ENCODE results near the gene SLC6A17.

SLC6A17 gene

DNA sequence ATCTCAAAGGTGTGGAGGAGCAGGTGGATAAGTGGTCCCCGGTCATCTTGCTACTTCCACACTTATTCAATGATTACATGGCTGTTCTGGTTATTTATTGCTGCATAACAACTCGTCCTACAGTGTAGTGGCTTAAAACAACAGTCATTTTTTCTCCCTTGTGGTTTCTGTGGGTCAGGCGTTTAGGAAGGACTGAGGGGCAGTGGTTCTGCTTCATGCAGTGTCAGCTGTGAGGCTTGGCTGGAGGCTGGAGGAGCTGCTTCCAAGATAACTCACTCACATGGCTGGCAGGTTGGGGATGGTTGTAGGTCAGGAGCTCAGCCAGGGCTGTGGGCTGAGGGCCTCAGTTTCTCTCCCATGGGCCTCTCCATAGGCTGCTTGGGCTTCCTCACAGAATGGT lies 5.9 kb upstream of the SLC6A17 start:
- Histone ChIP-seq H3K4me2 (ENCODE audit: low read length) (no peak overlapping the region), H3K36me3 (ENCODE audit: control insufficient read depth, insufficient read depth, low read length) (no peaks in the 10 kb centered on the region), H3K4me3 (ENCODE audit: low read depth, low read length) (no peak overlapping the region), H3K4me1 (no peaks in the 10 kb centered on the region), H3K27ac (no peak overlapping the region), H3K9ac (no peak overlapping the region), H3K9me3 (ENCODE audit: control insufficient read depth, low read length) (no peaks in the 10 kb centered on the region), H3K79me2 (no peaks in the 10 kb centered on the region), H3K27me3 (ENCODE audit: control insufficient read depth, insufficient read depth, low read length) (no peaks in the 10 kb centered on the region), H2AFZ (no peak overlapping the region)
- TF ChIP-seq, protein P1, sequence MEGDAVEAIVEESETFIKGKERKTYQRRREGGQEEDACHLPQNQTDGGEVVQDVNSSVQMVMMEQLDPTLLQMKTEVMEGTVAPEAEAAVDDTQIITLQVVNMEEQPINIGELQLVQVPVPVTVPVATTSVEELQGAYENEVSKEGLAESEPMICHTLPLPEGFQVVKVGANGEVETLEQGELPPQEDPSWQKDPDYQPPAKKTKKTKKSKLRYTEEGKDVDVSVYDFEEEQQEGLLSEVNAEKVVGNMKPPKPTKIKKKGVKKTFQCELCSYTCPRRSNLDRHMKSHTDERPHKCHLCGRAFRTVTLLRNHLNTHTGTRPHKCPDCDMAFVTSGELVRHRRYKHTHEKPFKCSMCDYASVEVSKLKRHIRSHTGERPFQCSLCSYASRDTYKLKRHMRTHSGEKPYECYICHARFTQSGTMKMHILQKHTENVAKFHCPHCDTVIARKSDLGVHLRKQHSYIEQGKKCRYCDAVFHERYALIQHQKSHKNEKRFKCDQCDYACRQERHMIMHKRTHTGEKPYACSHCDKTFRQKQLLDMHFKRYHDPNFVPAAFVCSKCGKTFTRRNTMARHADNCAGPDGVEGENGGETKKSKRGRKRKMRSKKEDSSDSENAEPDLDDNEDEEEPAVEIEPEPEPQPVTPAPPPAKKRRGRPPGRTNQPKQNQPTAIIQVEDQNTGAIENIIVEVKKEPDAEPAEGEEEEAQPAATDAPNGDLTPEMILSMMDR (IDR thresholded peaks at IDR 0.05) = no peak

DNA sequence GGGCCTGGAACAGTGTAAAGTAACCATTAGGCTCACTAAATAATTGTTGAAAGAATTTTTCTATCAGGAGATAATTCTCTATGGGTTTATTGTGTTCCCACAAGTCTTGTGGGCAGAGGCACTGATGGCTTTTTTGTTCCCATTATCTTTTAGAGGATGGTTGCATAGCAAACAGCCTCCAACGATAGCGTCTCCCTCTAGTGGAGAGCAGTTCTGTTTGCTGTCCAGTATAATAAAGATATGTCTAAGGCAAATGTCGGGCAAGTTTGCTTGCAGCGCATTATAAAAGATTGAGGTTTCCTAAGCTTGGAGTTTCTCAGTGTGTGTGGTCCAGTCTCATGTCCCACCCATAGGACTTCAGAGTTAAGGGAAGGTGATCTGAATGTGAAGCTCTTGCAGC lies 1.3 kb upstream of the SLC6A17 start:
- H3K36me3 ChIP-seq (ENCODE audit: control insufficient read depth, insufficient read depth, low read length) = no peaks in the 10 kb centered on the region
- H3K9ac ChIP-seq = no peak overlapping the region
- no peak overlapping the region for H3K4me2 ChIP-seq (ENCODE audit: low read length)
- H3K9me3 ChIP-seq (ENCODE audit: control insufficient read depth, low read length) = no peaks in the 10 kb centered on the region
- TF ChIP-seq, protein P1 (IDR thresholded peaks at IDR 0.05) = peak; percentile 42
- no peak overlapping the region for H3K27ac ChIP-seq
- H2AFZ ChIP-seq = no peak overlapping the region
- no peaks in the 10 kb centered on the region for H3K27me3 ChIP-seq (ENCODE audit: control insufficient read depth, insufficient read depth, low read length)
- H3K4me1 ChIP-seq = no peaks in the 10 kb centered on the region
- no peak overlapping the region for H3K4me3 ChIP-seq (ENCODE audit: low read depth, low read length)
- H3K79me2 ChIP-seq = no peaks in the 10 kb centered on the region

DNA sequence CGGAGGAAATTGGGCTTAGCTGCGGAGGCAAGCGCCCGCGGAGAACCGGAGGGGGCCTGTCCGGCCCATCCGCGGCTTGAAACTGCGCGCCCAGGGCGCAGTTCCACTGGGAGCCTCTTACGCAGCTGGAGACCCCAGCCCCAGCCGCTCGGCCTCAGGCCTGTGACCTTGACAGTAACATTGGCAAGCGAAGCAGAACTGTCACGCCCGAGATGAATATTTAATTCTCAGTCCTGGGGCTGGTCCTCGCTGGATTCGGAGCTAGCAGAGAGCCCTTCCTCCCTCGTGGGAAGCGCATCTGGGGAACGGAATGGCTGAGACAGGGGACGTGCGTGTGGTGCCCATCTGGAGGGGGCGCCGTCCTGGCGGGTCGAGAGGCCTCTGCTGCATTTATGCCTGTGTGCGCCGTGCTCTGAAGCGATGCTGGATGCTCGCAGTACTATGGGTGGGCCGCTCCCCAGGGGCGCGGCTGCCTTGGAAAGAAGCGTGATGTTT lies 928 bp downstream of the SLC6A17 start:
- no peaks in the 10 kb centered on the region for H3K79me2 ChIP-seq
- TF ChIP-seq, protein P1 (IDR thresholded peaks at IDR 0.05) = no peak
- H3K9ac ChIP-seq = no peak overlapping the region
- peak overlapping the region; percentile 82 for H2AFZ ChIP-seq
- peak overlapping the region; percentile 60 for H3K4me3 ChIP-seq (ENCODE audit: low read depth, low read length)
- no peaks in the 10 kb centered on the region for H3K36me3 ChIP-seq (ENCODE audit: control insufficient read depth, insufficient read depth, low read length)
- H3K27me3 ChIP-seq (ENCODE audit: control insufficient read depth, insufficient read depth, low read length) = no peaks in the 10 kb centered on the region
- H3K4me2 ChIP-seq (ENCODE audit: low read length) = peak overlapping the region; percentile 84
- H3K4me1 ChIP-seq = no peaks in the 10 kb centered on the region
- no peaks in the 10 kb centered on the region for H3K9me3 ChIP-seq (ENCODE audit: control insufficient read depth, low read length)
- H3K27ac ChIP-seq = peak overlapping the region; percentile 16

DNA sequence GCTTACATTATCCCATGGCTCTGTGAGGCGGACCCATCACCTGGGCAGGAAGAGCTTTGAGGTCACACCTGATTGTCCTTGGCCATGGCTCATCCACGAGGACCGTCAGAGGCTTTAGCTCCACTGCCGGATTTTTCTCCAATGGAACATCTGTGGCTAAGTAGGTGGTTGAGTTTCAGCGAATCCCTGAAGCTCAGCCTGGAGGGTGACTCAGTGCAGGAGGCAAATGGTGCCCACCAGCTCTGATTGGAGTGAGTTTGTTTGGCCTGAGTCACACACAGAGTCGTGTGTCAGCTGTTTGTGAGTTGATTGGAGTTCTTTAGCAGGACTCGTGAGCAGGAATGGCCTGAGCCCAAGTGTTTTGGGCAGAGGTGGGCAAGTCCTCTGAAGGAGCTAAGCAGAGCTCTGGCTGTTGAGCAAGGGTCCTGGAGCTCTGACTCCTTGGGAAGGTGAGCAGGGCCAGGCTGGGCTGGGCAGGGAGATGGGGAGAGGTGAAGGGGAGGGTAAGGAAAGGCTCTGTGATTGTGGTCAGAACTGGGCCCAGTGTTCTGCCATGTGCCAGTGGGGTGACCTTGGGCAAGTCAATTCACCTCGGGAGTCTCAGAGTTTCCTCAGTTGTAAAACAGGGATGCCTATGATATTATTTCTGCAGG lies 2.0 kb downstream of the SLC6A17 start:
- H3K27me3 ChIP-seq (ENCODE audit: control insufficient read depth, insufficient read depth, low read length) = no peaks in the 10 kb centered on the region
- no peak overlapping the region for H2AFZ ChIP-seq
- TF ChIP-seq, protein P1 (IDR thresholded peaks at IDR 0.05) = no peak
- no peak overlapping the region for H3K4me3 ChIP-seq (ENCODE audit: low read depth, low read length)
- H3K4me2 ChIP-seq (ENCODE audit: low read length) = no peak overlapping the region
- no peaks in the 10 kb centered on the region for H3K79me2 ChIP-seq
- no peaks in the 10 kb centered on the region for H3K36me3 ChIP-seq (ENCODE audit: control insufficient read depth, insufficient read depth, low read length)
- H3K9me3 ChIP-seq (ENCODE audit: control insufficient read depth, low read length) = no peaks in the 10 kb centered on the region
- H3K27ac ChIP-seq = no peak overlapping the region
- H3K9ac ChIP-seq = no peak overlapping the region
- no peaks in the 10 kb centered on the region for H3K4me1 ChIP-seq

DNA sequence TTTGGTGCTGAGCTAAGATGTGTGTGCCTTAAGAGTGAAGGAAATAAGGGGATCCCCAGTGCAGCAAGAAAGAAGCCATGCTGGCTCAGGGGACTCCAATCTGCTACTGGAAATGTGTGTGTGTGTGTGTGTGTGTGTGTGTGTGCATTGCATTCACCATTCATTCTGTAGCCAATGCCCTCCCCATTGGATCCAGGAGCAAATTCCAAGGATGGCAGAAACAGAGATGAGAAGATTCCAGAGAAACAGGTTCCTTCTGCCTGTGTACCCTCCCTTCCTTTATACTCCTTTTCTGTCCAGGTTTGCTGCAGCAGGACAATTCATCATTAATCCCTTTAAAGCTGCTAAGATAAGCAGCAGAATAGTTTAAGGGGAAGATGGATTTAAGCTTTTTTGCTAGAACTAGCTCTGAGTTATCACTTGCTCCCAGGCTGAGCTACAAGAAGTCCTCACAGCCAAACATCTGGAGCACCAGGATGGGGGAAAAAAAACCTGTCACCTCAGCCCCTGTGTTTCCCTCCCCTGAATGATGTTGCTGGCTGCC lies 3.2 kb downstream of the SLC6A17 start:
- Histone ChIP-seq H3K9ac (no peak overlapping the region), H3K27me3 (ENCODE audit: control insufficient read depth, insufficient read depth, low read length) (no peaks in the 10 kb centered on the region), H3K9me3 (ENCODE audit: control insufficient read depth, low read length) (no peaks in the 10 kb centered on the region), H3K4me2 (ENCODE audit: low read length) (no peak overlapping the region), H3K4me1 (no peaks in the 10 kb centered on the region), H2AFZ (no peak overlapping the region), H3K36me3 (ENCODE audit: control insufficient read depth, insufficient read depth, low read length) (no peaks in the 10 kb centered on the region), H3K27ac (no peak overlapping the region), H3K4me3 (ENCODE audit: low read depth, low read length) (no peak overlapping the region), H3K79me2 (no peaks in the 10 kb centered on the region)
- TF ChIP-seq, protein P1 (IDR thresholded peaks at IDR 0.05) = no peak
